CD8-positive, alpha-beta memory T cell (primary cell): ENCODE measurements around the gene PPP2R3A. TPM values are rescaled to one million over a fixed set of nuclear protein-coding genes. Genes with fewer than 3 reads are reported as not detected.
A peak's percentile ranks its signal among the peaks of the same experiment; 100 is the strongest.

Source experiments
- CTCF ChIA-PET: fragments of 350-600 bp; sonication (Branson Sonifier 250); formaldehyde crosslinking; loops from one replicate; lab custom pipeline; 2021; ENCODE audit warnings: antibody characterized with exemption; lab: Charles Lee
- POLR2A ChIA-PET: fragments of 350-600 bp; sonication (Branson Sonifier 250); formaldehyde crosslinking; loops from one replicate; lab custom pipeline; 2021; ENCODE audit warnings: antibody characterized with exemption; lab: Charles Lee
- DNase-seq, 5 donors: peaks; one replicate each; pipeline versions ENCODE4 v3.0.0 to v3.0.0-alpha.2; 2020 to 2022; ENCODE audit warnings: mixed read lengths in 1 of 5
- H3K27ac ChIP-seq: one replicate; pipeline ENCODE4 v1.7.0; 2013; ENCODE audit warnings: low read depth, mild to moderate bottlenecking, low read length, moderate library complexity
- H3K27me3 ChIP-seq: 2 replicates; pipeline ENCODE4 v1.7.0; 2013; ENCODE audit warnings: low read length, mild to moderate bottlenecking; ENCODE audit not compliant: insufficient read depth, poor library complexity, severe bottlenecking
- H3K36me3 ChIP-seq: 2 replicates; pipeline ENCODE4 v1.7.0; 2013; ENCODE audit warnings: mild to moderate bottlenecking, low read length, moderate library complexity; ENCODE audit not compliant: insufficient read depth
- H3K4me1 ChIP-seq: 2 replicates; pipeline ENCODE4 v1.7.0; 2013; ENCODE audit warnings: mild to moderate bottlenecking, low read length, moderate library complexity; ENCODE audit not compliant: insufficient read depth
- H3K4me3 ChIP-seq: 2 replicates; pipeline ENCODE4 v1.7.0; 2013; ENCODE audit warnings: mild to moderate bottlenecking, low read length
- H3K9me3 ChIP-seq: 2 replicates; pipeline ENCODE4 v1.7.0; 2013; ENCODE audit warnings: mild to moderate bottlenecking, low read length
- H3K27ac Mint-ChIP-seq, 8 donors: one replicate each; pipeline ENCODE4 v1.8.0; 2020 to 2021; ENCODE audit warnings: mixed read lengths in 8 of 8, mild to moderate bottlenecking in 6 of 8, inconsistent platforms in 3 of 8, moderate library complexity in 3 of 8
- H3K27me3 Mint-ChIP-seq, 2 donors: one replicate each; pipeline ENCODE4 v1.8.0; 2020 to 2021; ENCODE audit warnings: mixed read lengths in 2 of 2, mild to moderate bottlenecking in 1 of 2, moderate library complexity in 1 of 2
- H3K36me3 Mint-ChIP-seq, 3 donors: one replicate each; pipeline ENCODE4 v1.8.0; 2020 to 2021; ENCODE audit warnings: mixed read lengths in 3 of 3, inconsistent platforms in 1 of 3, mild to moderate bottlenecking in 1 of 3
- H3K4me1 Mint-ChIP-seq, 3 donors: one replicate each; pipeline ENCODE4 v1.8.0; 2020 to 2021; ENCODE audit warnings: mixed read lengths in 3 of 3, inconsistent platforms in 1 of 3, mild to moderate bottlenecking in 1 of 3
- H3K4me3 Mint-ChIP-seq, 7 donors: one replicate each; pipeline ENCODE4 v1.8.0; 2020 to 2021; ENCODE audit warnings: mixed read lengths in 7 of 7, mild to moderate bottlenecking in 6 of 7, moderate library complexity in 4 of 7, inconsistent platforms in 2 of 7
- H3K9me3 Mint-ChIP-seq, 5 donors: one replicate each; pipeline ENCODE4 v1.8.0; 2020 to 2022; ENCODE audit warnings: mixed read lengths in 5 of 5, mild to moderate bottlenecking in 3 of 5, moderate library complexity in 2 of 5, inconsistent platforms in 1 of 5
- polyA plus RNA-seq: library from polyadenylated mRNA; unstranded; fragments of 300-500 nt; fragmentation: Illumina TruSeq; gene quantifications from one replicate; pipeline ENCODE4 v1.2.3, GENCODE V29; 2021
- total RNA-seq, 2 experiments: library from RNA; stranded (reverse); gene quantifications; one replicate each; pipeline ENCODE4 v1.2.3, GENCODE V29; 2021

The PPP2R3A gene
- total and polyA plus RNA-seq, 3 experiments from 2014 or later: 0.04 to 0.22 (median 0.18) TPM

GRCh38 chr3:135964160-135964955 lies 1.2 kb upstream of the PPP2R3A start:
- Mint-ChIP-seq H3K36me3 (peaks cover 0 to 4% (median 0%) of the 10 kb centered on the region in 3 donors), H3K4me1 (peaks cover 10 to 17% (median 13%) of the 10 kb centered on the region in 3 donors), H3K27me3 (peaks cover 9 to 40% of the 10 kb centered on the region in 2 donors), H3K9me3 (peaks cover 9 to 24% (median 21%) of the 10 kb centered on the region in 5 donors), H3K4me3 (peak overlapping the region; percentile 76 to 91 (median 81)), H3K27ac (no peak overlapping the region)
- no peak for DNase-seq
- no peaks in the 10 kb centered on the region for H3K9me3 ChIP-seq
- CTCF ChIA-PET: no interaction called here
- peaks cover 7% of the 10 kb centered on the region for H3K4me1 ChIP-seq
- no peaks in the 10 kb centered on the region for H3K36me3 ChIP-seq
- peaks cover 12% of the 10 kb centered on the region for H3K27me3 ChIP-seq
- H3K4me3 ChIP-seq: no peak overlapping the region
- no peak overlapping the region for H3K27ac ChIP-seq
- POLR2A ChIA-PET: no interaction called here

DNA sequence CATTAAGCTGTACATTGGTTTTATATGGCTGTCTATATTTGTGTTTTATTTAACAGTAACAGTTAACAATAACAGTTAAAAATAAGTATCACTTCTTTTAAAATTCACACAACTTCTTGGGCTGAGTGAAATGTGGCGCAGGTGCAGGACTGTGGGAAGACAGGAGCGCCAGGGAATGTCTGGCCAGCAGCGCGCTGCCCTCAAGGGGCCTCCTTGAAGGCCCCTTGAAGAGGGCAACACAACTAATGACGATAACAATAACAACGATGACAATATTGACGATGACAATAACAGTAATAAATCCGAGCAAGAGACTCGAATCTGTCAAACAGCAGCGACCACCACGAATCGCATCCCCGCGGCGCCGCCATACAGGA lies 411 bp upstream of the PPP2R3A start:
- Mint-ChIP-seq H3K27ac (peak overlapping the region in 3 of 8 donors; percentile 49 to 61 (median 58)), H3K9me3 (peaks cover 4 to 18% (median 15%) of the 10 kb centered on the region in 5 donors)

DNA sequence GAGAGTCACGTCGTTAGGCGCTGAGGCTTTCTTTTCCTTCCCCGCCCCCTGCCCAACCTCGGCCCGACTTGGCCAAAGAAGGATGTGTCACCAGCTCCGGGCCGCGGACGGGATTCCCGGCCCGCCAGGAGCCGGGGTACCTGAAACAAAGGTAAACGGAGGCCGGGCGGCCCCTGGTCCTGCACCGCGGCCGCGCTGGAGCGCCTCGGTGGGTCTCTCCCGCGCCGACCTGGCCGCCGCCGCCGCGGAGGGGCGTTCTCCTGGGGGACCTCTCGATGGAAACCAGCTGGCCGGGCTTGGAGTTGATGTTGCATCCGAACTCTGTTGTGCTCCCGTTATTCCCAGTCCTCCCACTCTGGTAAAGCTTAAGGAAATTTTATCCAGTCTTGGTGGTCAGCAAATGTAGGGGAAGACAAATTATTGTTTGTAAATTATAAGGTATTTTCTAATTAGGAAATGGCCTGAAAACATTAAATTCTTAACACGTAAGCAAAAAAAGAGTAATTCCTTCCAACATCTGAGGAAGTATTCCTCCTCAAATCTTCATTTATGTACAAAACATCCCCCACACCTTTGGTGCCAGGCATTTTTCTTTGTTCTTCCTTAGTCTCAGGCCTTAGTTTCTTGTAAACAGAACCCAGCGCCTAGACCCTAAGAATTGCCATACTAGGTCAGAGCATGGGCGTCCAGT lies 888 bp downstream of the PPP2R3A start:
- Histone ChIP-seq H3K9me3 (no peaks in the 10 kb centered on the region), H3K4me3 (peak overlapping the region; percentile 53), H3K27ac (no peak overlapping the region), H3K36me3 (no peaks in the 10 kb centered on the region), H3K4me1 (peaks cover 7% of the 10 kb centered on the region), H3K27me3 (peaks cover 12% of the 10 kb centered on the region)
- ChIA-PET CTCF (no interaction called here), POLR2A (no interaction called here)
- H3K9me3 Mint-ChIP-seq: peaks cover 0 to 10% (median 8%) of the 10 kb centered on the region in 5 donors
- H3K4me1 Mint-ChIP-seq: peaks cover 10 to 17% (median 13%) of the 10 kb centered on the region in 3 donors
- peak overlapping the region in 2 of 8 donors; percentile 44 to 56 for H3K27ac Mint-ChIP-seq
- H3K27me3 Mint-ChIP-seq: peaks cover 10 to 58% of the 10 kb centered on the region in 2 donors
- peak overlapping the region; percentile 73 to 91 (median 81) for H3K4me3 Mint-ChIP-seq
- DNase-seq: no peak
- H3K36me3 Mint-ChIP-seq: peaks cover 0 to 11% (median 0%) of the 10 kb centered on the region in 3 donors

More for the DNA sequence above, 411 bp upstream of the PPP2R3A start:
- Histone ChIP-seq H3K4me1 (peaks cover 7% of the 10 kb centered on the region), H3K4me3 (no peak overlapping the region), H3K9me3 (no peaks in the 10 kb centered on the region), H3K36me3 (no peaks in the 10 kb centered on the region), H3K27me3 (peaks cover 12% of the 10 kb centered on the region), H3K27ac (no peak overlapping the region)
- Mint-ChIP-seq H3K36me3 (peaks cover 0 to 6% (median 0%) of the 10 kb centered on the region in 3 donors), H3K4me1 (peaks cover 10 to 17% (median 13%) of the 10 kb centered on the region in 3 donors), H3K27me3 (peaks cover 9 to 45% of the 10 kb centered on the region in 2 donors), H3K4me3 (peak overlapping the region; percentile 76 to 91 (median 81))
- CTCF ChIA-PET: no interaction called here
- no peak for DNase-seq
- POLR2A ChIA-PET: no interaction called here

DNA sequence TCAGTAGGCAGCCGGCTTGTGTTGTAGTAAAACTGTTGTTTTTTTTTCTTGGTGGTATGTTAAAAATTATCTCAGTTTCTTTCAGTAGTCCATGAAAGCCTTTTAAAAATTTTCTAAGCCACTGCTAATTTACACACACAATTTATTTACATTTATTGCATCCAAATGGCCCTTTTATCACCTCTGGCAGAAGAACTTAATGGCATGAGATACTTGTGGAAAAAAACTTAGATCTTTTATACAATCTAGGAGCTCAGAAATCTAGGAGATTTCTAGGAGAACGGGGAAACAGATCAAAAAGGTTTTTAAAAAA lies 1.4 kb downstream of the PPP2R3A start:
- POLR2A ChIA-PET: no interaction called here
- Mint-ChIP-seq H3K4me1 (peaks cover 10 to 17% (median 13%) of the 10 kb centered on the region in 3 donors), H3K27ac (peak overlapping the region in 1 of 8 donors; percentile 44), H3K9me3 (peaks cover 0 to 8% (median 5%) of the 10 kb centered on the region in 5 donors), H3K36me3 (peaks cover 0 to 11% (median 0%) of the 10 kb centered on the region in 3 donors), H3K4me3 (peak overlapping the region; percentile 73 to 86 (median 81)), H3K27me3 (peaks cover 10 to 58% of the 10 kb centered on the region in 2 donors)
- CTCF ChIA-PET: no interaction called here
- no peak overlapping the region for H3K27ac ChIP-seq
- DNase-seq: no peak
- no peak overlapping the region for H3K4me3 ChIP-seq
- no peaks in the 10 kb centered on the region for H3K9me3 ChIP-seq
- H3K4me1 ChIP-seq: peaks cover 7% of the 10 kb centered on the region
- no peaks in the 10 kb centered on the region for H3K36me3 ChIP-seq
- peaks cover 12% of the 10 kb centered on the region for H3K27me3 ChIP-seq

DNA sequence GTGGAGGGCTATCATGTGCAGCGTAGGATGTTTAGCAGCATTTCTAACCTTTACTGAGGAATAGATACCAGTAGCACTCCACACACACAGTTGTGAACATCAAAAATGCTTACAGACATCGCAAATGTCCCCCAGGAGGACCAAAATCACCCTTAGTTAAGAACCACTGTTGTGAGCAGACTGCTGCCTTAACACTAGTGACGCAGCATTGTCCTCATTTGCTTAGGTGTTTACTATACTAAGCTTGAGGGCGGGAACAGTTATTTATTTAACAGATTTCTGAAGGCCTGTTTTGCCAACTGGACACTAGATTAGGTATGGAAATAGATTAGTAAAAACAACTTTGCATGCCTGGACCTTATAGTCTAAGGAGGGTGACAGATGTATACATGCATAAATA lies 2.3 kb downstream of the PPP2R3A start:
- peaks cover 7% of the 10 kb centered on the region for H3K4me1 ChIP-seq
- H3K27ac Mint-ChIP-seq: no peak overlapping the region
- H3K36me3 Mint-ChIP-seq: peaks cover 0 to 11% (median 0%) of the 10 kb centered on the region in 3 donors
- no peaks in the 10 kb centered on the region for H3K9me3 ChIP-seq
- H3K27ac ChIP-seq: no peak overlapping the region
- no peak for DNase-seq
- H3K27me3 ChIP-seq: peaks cover 12% of the 10 kb centered on the region
- peaks cover 0 to 4% (median 0%) of the 10 kb centered on the region in 5 donors for H3K9me3 Mint-ChIP-seq
- H3K27me3 Mint-ChIP-seq: peaks cover 10 to 58% of the 10 kb centered on the region in 2 donors
- no peak overlapping the region for H3K4me3 ChIP-seq
- ChIA-PET CTCF (no interaction called here), POLR2A (no interaction called here)
- H3K4me3 Mint-ChIP-seq: no peak overlapping the region
- no peaks in the 10 kb centered on the region for H3K36me3 ChIP-seq
- H3K4me1 Mint-ChIP-seq: peaks cover 10 to 17% (median 13%) of the 10 kb centered on the region in 3 donors

DNA sequence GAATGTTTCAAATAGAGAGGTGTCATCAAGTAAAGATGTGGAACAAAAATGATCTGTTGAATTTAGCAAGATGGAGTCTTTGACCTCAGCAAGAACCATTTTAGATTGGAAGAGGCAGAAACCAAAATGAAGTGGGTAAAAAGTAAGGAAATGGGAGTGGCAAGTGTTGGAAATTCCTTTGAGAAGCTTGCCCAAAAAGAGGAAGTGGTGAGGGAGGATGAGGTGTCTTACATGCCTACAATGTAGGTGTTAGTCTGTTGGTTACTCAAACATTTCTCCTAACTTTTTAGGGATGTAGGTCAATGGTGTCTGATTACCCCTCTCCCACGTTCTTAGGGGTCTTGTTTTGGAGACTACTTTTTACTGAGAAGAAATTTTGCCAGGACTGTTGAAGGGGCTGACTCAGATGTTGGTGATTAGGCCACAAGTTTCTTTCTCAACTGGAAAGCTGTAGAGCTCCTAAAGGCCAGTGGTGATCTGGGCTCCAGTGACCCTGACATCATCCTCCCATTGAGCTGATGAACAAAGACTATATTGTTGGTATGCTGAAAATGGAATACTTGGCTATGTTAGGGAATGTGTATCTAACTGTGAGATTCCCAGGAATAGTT lies 5.1 kb downstream of the PPP2R3A start:
- POLR2A ChIA-PET: no interaction called here
- H3K9me3 Mint-ChIP-seq: peaks cover 0 to 4% (median 0%) of the 10 kb centered on the region in 5 donors
- H3K4me1 Mint-ChIP-seq: peaks cover 5 to 10% (median 7%) of the 10 kb centered on the region in 3 donors
- Histone ChIP-seq H3K4me1 (peaks cover 7% of the 10 kb centered on the region), H3K27me3 (peaks cover 12% of the 10 kb centered on the region), H3K4me3 (no peak overlapping the region), H3K36me3 (no peaks in the 10 kb centered on the region), H3K27ac (no peak overlapping the region), H3K9me3 (no peaks in the 10 kb centered on the region)
- no peak overlapping the region for H3K27ac Mint-ChIP-seq
- peaks cover 0 to 11% (median 0%) of the 10 kb centered on the region in 3 donors for H3K36me3 Mint-ChIP-seq
- peak overlapping the region in 1 of 7 donors; percentile 19 for H3K4me3 Mint-ChIP-seq
- CTCF ChIA-PET: no interaction called here
- peaks cover 10 to 57% of the 10 kb centered on the region in 2 donors for H3K27me3 Mint-ChIP-seq
- no peak for DNase-seq

GRCh38 chr3:135973841-135974240 lies 8.3 kb downstream of the PPP2R3A start:
- H3K27ac Mint-ChIP-seq: no peak overlapping the region
- no peak overlapping the region for H3K4me3 Mint-ChIP-seq
- Histone ChIP-seq H3K27ac (no peak overlapping the region), H3K9me3 (no peaks in the 10 kb centered on the region), H3K36me3 (no peaks in the 10 kb centered on the region), H3K4me1 (no peaks in the 10 kb centered on the region), H3K27me3 (no peaks in the 10 kb centered on the region), H3K4me3 (no peak overlapping the region)
- H3K4me1 Mint-ChIP-seq: no peaks in the 10 kb centered on the region
- H3K9me3 Mint-ChIP-seq: peaks cover 0 to 4% (median 0%) of the 10 kb centered on the region in 5 donors
- DNase-seq: no peak
- CTCF ChIA-PET: no interaction called here
- POLR2A ChIA-PET: no interaction called here
- H3K27me3 Mint-ChIP-seq: peaks cover 11 to 31% of the 10 kb centered on the region in 2 donors
- peaks cover 0 to 11% (median 0%) of the 10 kb centered on the region in 3 donors for H3K36me3 Mint-ChIP-seq
